SU-DHL-6 (cell line): ENCODE results near the gene HEYL.

Experiments
- H2AFZ ChIP-seq: fragments of 200-600 bp; sonication (generic); 2 replicates; pipeline ENCODE4 v1.6.1; 2014; ENCODE audit warnings: low read depth, mild to moderate bottlenecking, moderate library complexity, mixed read lengths, antibody characterized with exemption, low read length; ENCODE audit not compliant: severe bottlenecking
- H3F3A ChIP-seq: fragments of 200-600 bp; shearing (Covaris generic); 2 replicates; pipeline ENCODE4 v1.6.0; 2016; ENCODE audit warnings: antibody characterized with exemption, mild to moderate bottlenecking; ENCODE audit not compliant: insufficient read depth
- H3K27ac ChIP-seq: fragments of 200-600 bp; sonication (generic); 2 replicates; pipeline ENCODE4 v1.5.1; 2016; ENCODE audit warnings: low read depth, mild to moderate bottlenecking, low read length, moderate library complexity, mixed read lengths
- H3K27me3 ChIP-seq: fragments of 200-600 bp; sonication (generic), shearing (Covaris generic); 2 replicates; pipeline ENCODE4 v1.6.0; 2014; ENCODE audit warnings: mild to moderate bottlenecking, low read length
- H3K36me3 ChIP-seq: fragments of 200-600 bp; sonication (generic); 2 replicates; pipeline ENCODE4 v1.6.1; 2014; ENCODE audit warnings: mild to moderate bottlenecking, low read length, mixed read lengths
- H3K4me2 ChIP-seq: fragments of 300-600, 200-600 bp; shearing (Covaris generic), sonication (generic); 2 replicates; pipeline ENCODE4 v1.6.0; 2014; ENCODE audit warnings: low read length, low read depth, mild to moderate bottlenecking; ENCODE audit not compliant: poor library complexity, severe bottlenecking
- H3K4me3 ChIP-seq: fragments of 200-600 bp; sonication (generic); 2 replicates; pipeline ENCODE4 v1.5.1; 2014; ENCODE audit warnings: antibody characterized with exemption, low read length, mild to moderate bottlenecking, mixed read lengths; ENCODE audit not compliant: insufficient read depth, poor library complexity, severe bottlenecking
- H3K79me2 ChIP-seq: fragments of 200-600 bp; sonication (generic); 2 replicates; pipeline ENCODE4 v1.6.1; 2014; ENCODE audit warnings: mild to moderate bottlenecking, low read length, moderate library complexity; ENCODE audit not compliant: insufficient read depth
- H3K9ac ChIP-seq: fragments of 200-600 bp; sonication (generic); 2 replicates; pipeline ENCODE4 v1.7.0; 2014; ENCODE audit warnings: mild to moderate bottlenecking, low read length
- H3K9me2 ChIP-seq: fragments of 200-600 bp; sonication (generic); replicated peaks from 2 replicates; pipeline ENCODE4 v1.6.1; 2014; ENCODE audit warnings: low read length; ENCODE audit not compliant: insufficient read depth
- H3K9me3 ChIP-seq: fragments of 200-600 bp; sonication (generic); 2 replicates; pipeline ENCODE4 v1.6.1; 2014; ENCODE audit warnings: low read length, mixed read lengths; ENCODE audit not compliant: insufficient read depth
- H4K20me1 ChIP-seq: fragments of 200-600 bp; sonication (generic); 2 replicates; pipeline ENCODE4 v1.6.1; 2014; ENCODE audit warnings: low read depth, mild to moderate bottlenecking, antibody characterized with exemption, low read length, moderate library complexity, mixed read lengths
- CTCF ChIP-seq: fragments of 200-600 bp; sonication (generic); IDR thresholded peaks from one replicate; pipeline ENCODE4 v1.5.1; 2017; ENCODE audit warnings: antibody characterized with exemption, mild to moderate bottlenecking, low read length, moderate library complexity; ENCODE audit not compliant: insufficient read depth, poor library complexity, severe bottlenecking
- EZH2phosphoT487 ChIP-seq: fragments of 200-600 bp; sonication (generic), shearing (Covaris generic); conservative IDR thresholded peaks from 2 replicates; pipeline ENCODE4 v1.6.1; 2018; ENCODE audit warnings: mild to moderate bottlenecking, antibody characterized with exemption, low read length, moderate library complexity, mixed read lengths

Gene HEYL

GRCh38 chr1:39626646-39627045, 12.8 kb downstream of the HEYL start:
- Histone ChIP-seq H4K20me1 (no peaks in the 10 kb centered on the region), H3K9me2 (no peaks in the 10 kb centered on the region), H3K9me3 (no peaks in the 10 kb centered on the region), H3K4me2 (no peak overlapping the region), H3K27me3 (no peaks in the 10 kb centered on the region), H3K4me3 (no peak overlapping the region), H3F3A (no peaks in the 10 kb centered on the region), H3K79me2 (no peaks in the 10 kb centered on the region), H3K36me3 (no peaks in the 10 kb centered on the region), H3K9ac (no peak overlapping the region), H3K27ac (no peak overlapping the region), H2AFZ (no peak overlapping the region)
- TF ChIP-seq CTCF (no peak), EZH2phosphoT487 (no peak)

- TF ChIP-seq EZH2phosphoT487 (no peak), CTCF (no peak)
- Histone ChIP-seq H3K4me2 (no peak overlapping the region), H3K27me3 (no peaks in the 10 kb centered on the region), H3K9me3 (no peaks in the 10 kb centered on the region), H3K79me2 (no peaks in the 10 kb centered on the region), H3K36me3 (no peaks in the 10 kb centered on the region), H3K27ac (no peak overlapping the region), H4K20me1 (no peaks in the 10 kb centered on the region), H3K4me3 (no peak overlapping the region), H3K9me2 (no peaks in the 10 kb centered on the region), H3K9ac (no peak overlapping the region), H3F3A (no peaks in the 10 kb centered on the region), H2AFZ (no peak overlapping the region)
Measured at GRCh38 chr1:39625462-39626273, 13.8 kb downstream of the HEYL start.

- Histone ChIP-seq H3K4me2 (no peak overlapping the region), H3K36me3 (no peaks in the 10 kb centered on the region)
Measured at GRCh38 chr1:39625009-39625408, 14.4 kb downstream of the HEYL start.

More at GRCh38 chr1:39625009-39625408, 14.4 kb downstream of the HEYL start:
- Histone ChIP-seq H2AFZ (no peak overlapping the region), H3K9me2 (no peaks in the 10 kb centered on the region), H3K9ac (no peak overlapping the region), H3K27ac (no peak overlapping the region), H3K9me3 (no peaks in the 10 kb centered on the region), H3K4me3 (no peak overlapping the region), H3F3A (no peaks in the 10 kb centered on the region), H3K79me2 (no peaks in the 10 kb centered on the region), H4K20me1 (no peaks in the 10 kb centered on the region), H3K27me3 (no peaks in the 10 kb centered on the region)
- no peak for TF ChIP-seq EZH2phosphoT487
- TF ChIP-seq CTCF = no peak
